Fibroblast of peridontal ligament (primary cell): ENCODE results near the gene MRPL10.

Experiments
- DNase-seq: peaks from one replicate; pipeline ENCODE4 v3.0.0-alpha.2; 2010; ENCODE audit errors: extremely low read depth

The MRPL10 gene

GRCh38 chr17:47840001-47840741, 8.8 kb upstream of the MRPL10 start:
- DNase-seq, result no peak

DNA sequence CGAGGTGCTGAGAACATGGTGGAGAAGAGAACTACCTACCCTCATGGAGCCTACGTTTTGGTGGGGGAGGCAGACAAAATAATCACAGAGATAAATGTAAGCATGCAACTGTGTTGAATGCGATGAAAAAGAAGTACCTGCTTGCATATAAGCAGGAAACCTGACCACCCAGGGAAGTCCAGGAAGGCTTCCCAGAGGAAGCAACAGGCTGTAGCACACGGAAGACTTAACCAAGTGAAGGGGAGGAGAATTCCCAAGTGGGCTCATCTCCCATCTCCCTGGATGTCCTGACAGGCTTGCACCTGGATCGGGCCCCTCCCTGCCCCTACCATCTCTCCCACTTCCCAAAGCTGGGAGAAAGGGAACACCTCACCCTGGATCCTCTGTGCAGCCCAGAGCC, 7.7 kb upstream of the MRPL10 start:
- no peak for DNase-seq

- DNase-seq, result no peak
Observed at GRCh38 chr17:47838636-47839035, 7.3 kb upstream of the MRPL10 start.

GRCh38 chr17:47837401-47838039, 6.2 kb upstream of the MRPL10 start:
- peak; percentile 10 for DNase-seq

DNA sequence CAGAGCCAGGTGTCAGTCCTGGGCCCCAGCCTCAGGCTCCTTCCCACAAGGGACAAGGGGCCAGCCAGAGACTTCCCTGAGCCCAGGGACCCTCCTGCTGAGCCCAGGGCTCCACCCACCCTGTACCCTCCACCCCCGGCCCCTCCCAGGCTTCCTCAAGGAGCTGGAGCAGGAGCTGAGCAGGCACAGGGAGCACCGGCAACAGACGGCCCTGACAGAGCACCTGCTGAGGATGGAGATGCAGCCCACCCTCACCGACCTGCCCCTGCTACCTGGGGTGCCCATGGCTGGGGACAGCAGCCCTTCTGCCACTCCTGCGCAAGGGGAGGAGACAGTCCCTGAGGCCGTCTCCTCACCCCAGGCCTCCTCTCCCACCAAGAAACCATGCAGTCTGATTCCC, 5.3 kb upstream of the MRPL10 start:
- DNase-seq, result no peak

GRCh38 chr17:47834756-47835155, 3.4 kb upstream of the MRPL10 start:
- no peak for DNase-seq

- DNase-seq, result no peak
Observed at GRCh38 chr17:47831934-47832327, 590 bp upstream of the MRPL10 start.

DNA sequence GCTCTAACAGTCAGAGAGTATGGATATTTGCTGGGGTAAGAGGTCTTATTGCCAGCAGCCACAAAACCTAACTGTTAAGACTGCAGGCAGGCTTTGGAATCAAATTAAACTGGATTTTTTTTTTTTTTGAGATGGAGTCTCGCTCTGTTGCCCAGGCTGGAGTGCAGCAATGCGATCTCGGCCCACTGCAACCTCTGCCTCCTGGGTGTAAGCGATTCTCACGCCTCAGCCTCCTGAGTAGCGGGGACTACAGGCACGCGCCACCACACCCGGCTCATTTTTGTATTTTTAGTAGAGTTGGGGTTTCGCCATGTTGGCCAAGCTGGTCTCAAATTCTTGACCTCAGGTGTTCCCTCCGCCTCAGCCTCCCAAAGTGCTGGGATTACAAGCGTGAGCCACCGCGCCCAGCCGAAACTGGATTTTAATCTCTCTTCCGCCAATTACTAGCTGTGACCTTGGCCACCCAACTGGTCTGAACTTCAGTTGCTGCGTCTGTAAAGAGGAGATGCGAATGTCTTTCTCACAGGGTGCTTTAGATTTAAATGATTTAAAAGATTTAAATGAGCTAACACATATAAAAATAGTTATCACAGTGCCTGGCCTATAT, 842 bp downstream of the MRPL10 start:
- DNase-seq, result no peak

GRCh38 chr17:47829870-47830269, 1.5 kb downstream of the MRPL10 start:
- no peak for DNase-seq

GRCh38 chr17:47823519-47823918, 7.8 kb downstream of the MRPL10 start:
- no peak for DNase-seq

DNA sequence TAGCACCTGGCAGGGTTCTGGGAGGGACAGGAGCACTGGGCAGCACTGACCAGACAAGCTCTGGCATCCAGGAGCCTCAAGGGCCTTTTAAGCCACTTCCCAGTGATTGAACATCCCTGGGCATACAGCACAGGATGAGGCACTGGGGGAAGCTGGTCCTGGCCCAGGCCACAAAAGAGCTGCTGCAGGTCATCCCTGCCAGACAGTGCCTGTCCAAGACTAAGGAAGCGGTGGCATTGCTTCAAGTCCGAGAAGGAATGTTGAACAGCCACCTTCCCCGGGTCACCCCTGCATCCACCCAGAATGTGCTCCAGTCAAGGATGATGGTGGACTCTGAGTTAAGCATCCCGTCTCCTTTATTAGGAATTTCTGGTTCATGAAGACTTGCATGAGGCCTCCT, 8.6 kb downstream of the MRPL10 start:
- DNase-seq, result no peak

- DNase-seq, result peak; percentile 67
Observed at GRCh38 chr17:47821424-47822391, 9.6 kb downstream of the MRPL10 start, which contains the start of gene OSBPL7. Gene OSBPL7, minus strand, starts transcription at chr17:47821794. Its CDS starts 1,516 bp downstream, at chr17:47820278.

DNA sequence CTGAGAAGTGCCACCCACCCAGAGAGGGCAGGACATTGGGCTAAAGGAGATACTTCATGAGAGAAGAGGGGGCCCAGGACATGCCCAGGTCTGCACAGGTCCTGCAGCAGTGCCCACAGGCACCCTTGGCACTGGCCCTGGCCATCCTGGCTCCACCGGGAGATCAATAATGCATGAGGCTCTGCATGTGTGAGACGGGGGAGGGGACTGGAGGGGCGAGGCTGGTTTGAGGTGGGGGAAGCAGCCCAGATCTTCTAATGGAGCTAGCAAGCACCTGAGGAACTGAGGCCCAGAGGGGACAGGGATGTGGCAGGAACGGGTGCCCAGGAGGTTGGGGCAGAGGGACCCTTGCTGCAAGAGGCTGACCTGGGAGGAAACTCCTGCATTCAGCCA, 10.3 kb downstream of the MRPL10 start:
- DNase-seq, result no peak

GRCh38 chr17:47820033-47820789, 11.1 kb downstream of the MRPL10 start:
- no peak for DNase-seq

DNA sequence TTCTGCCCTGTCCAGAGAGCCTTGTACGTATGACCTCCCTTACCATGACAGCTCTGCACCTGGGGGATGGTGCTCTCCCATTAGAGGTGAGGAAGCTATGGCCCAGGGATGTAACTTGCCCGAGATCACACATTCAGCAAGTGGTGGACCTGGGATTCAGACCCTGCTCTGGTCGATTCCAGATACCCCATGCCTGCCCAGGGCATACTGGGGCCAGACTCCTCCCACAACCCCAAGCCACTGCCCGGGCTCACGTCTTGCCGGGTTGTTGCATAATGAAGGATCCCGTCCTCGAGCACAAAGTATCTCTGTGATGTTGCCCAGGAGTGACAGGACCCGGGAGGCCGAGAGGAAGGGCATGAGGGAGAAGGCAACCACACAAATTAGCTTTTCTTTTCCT, 11.9 kb downstream of the MRPL10 start:
- DNase-seq, result no peak

GRCh38 chr17:47818002-47818695, 13.2 kb downstream of the MRPL10 start:
- DNase-seq, result no peak

DNA sequence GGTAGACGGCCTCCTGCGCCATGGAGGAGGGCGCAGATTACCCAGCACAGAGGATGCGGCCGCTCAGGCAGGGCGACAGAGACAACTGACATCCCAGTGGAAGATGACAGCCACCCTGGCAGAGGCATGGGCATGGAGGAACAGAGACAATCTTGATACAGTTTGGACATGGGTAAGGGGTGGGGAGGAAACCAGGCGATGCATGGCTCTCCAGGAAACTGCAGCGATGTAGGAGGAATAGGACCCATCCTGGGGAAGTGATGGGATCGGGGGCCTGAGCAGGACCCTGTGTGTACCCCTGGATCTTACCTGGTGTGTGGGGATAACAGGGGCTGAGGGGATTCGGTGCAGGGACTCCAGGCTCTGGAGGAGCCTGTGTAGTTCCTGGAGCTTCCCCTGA, 14.4 kb downstream of the MRPL10 start:
- no peak for DNase-seq

DNA sequence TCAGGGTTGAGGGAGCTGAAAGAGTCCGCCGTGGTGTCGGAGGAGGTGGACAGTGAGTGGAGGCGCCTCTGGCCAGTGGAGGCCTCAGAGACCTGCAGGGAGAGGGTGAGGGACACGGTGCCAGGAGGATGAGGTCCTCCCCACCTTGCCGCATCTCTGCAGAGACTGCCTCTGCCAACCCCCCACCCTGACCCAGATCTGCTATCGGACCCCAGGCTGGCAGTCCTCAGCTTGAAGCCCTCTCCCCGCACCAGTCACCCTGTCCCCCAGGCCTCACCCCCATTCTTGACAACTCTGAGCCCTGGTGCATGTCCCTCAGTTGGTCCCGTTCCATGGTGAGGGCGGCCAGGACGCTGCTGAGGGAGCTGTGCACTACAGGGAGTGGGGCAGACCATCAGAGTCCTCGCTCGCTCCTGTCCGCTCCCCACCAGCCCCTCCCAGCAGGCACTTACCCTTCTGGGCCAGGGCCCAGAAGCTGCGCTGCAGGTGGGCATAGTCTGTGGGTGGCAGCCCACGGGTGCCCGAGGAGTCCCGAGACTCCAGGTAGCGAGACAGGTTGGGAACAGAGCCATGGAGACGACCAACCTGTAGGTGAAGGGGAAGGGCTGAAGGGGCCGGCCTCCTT, 15.1 kb downstream of the MRPL10 start:
- no peak for DNase-seq

DNA sequence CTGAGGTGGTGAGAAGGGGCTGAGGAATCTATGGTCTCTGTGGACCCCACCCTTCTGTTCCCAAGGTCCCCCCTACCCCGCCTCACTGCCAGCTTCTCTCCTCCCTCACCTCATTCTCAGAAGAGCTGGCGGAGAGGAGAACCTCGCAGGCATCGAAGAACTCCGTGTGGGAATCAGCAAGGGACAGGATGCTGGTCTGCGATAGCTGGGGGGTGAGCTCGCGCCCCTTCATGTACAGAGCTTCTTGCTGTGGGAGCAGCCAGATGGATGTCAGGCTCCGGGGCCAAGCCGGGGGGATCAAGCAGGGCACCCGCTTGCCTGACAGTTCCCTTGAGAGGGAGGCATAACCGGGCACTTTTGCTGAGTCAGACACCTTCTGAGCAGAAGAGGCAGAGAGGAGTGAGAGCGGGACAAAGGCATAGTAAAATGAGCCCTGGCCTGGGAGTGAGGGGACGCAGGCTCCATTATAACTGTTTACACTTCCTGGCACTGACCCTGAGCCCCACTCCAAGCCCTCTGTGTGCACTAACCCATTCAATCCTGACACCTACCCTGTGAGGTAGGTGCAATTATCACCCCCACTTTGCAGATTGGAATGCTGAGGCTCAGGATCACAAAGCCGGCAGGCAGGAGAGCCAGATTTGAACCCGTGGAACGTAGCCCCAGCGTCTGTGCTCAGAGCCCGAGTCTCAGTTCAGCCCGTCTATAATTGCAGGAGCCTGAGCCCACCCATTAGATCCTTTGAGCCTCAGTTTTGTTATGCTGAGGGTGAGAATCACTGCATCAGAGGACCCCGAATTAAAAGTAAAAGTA, 16.0 kb downstream of the MRPL10 start:
- DNase-seq, result no peak
